ENCODE measurements around the gene RUNX2. TPM values are rescaled to one million over a fixed set of nuclear protein-coding genes. Genes with fewer than 3 reads are reported as not detected.
A peak's percentile ranks its signal among the peaks of the same experiment; 100 is the strongest.

The RUNX2 gene
- total and polyA plus RNA-seq, 2 experiments from 2014 or later, result 0.66 to 1.7 TPM

- Histone ChIP-seq H3K27me3 (ENCODE audit: insufficient read depth) (peaks cover 53% of the 10 kb centered on the region), H3K36me3 (ENCODE audit: insufficient read depth) (no peaks in the 10 kb centered on the region), H3K4me3 (no peak overlapping the region), H4K20me1 (replicated peaks; ENCODE audit: insufficient read depth) (no peaks in the 10 kb centered on the region), H3K4me2 (no peak overlapping the region), H3K79me2 (replicated peaks; ENCODE audit: insufficient read depth) (no peaks in the 10 kb centered on the region), H3K9me2 (ENCODE audit: insufficient read depth) (no peaks in the 10 kb centered on the region), H3K27ac (ENCODE audit: low read depth) (no peak overlapping the region), H3K4me1 (ENCODE audit: insufficient read depth) (peaks cover 14% of the 10 kb centered on the region), H2AFZ (no peak overlapping the region), H3F3A (replicated peaks; ENCODE audit: low read depth) (no peaks in the 10 kb centered on the region)
- H3K4me3 Mint-ChIP-seq, result no peak overlapping the region
- H3K27me3 Mint-ChIP-seq (ENCODE audit: insufficient read depth, low read depth, poor library complexity), result peaks cover 21% of the 10 kb centered on the region
- peaks cover 7% of the 10 kb centered on the region; the same call in 2 of the 3 replicates for H3K4me1 Mint-ChIP-seq
- DNase-seq (ENCODE audit: low spot score) (no peak), ATAC-seq (peak; percentile 16; the same call in 1 of the 3 replicates)
- H3K9me3 Mint-ChIP-seq, result no peaks in the 10 kb centered on the region
- TF ChIP-seq EZH2 (IDR thresholded peaks at IDR 0.05; ENCODE audit: low read depth, unreplicated experiment) (no peak), CTCF (conservative IDR thresholded peaks at IDR 0.05; ENCODE audit: low read depth in 2 of 2) (no peak)
- TF ChIP-seq, protein P1, sequence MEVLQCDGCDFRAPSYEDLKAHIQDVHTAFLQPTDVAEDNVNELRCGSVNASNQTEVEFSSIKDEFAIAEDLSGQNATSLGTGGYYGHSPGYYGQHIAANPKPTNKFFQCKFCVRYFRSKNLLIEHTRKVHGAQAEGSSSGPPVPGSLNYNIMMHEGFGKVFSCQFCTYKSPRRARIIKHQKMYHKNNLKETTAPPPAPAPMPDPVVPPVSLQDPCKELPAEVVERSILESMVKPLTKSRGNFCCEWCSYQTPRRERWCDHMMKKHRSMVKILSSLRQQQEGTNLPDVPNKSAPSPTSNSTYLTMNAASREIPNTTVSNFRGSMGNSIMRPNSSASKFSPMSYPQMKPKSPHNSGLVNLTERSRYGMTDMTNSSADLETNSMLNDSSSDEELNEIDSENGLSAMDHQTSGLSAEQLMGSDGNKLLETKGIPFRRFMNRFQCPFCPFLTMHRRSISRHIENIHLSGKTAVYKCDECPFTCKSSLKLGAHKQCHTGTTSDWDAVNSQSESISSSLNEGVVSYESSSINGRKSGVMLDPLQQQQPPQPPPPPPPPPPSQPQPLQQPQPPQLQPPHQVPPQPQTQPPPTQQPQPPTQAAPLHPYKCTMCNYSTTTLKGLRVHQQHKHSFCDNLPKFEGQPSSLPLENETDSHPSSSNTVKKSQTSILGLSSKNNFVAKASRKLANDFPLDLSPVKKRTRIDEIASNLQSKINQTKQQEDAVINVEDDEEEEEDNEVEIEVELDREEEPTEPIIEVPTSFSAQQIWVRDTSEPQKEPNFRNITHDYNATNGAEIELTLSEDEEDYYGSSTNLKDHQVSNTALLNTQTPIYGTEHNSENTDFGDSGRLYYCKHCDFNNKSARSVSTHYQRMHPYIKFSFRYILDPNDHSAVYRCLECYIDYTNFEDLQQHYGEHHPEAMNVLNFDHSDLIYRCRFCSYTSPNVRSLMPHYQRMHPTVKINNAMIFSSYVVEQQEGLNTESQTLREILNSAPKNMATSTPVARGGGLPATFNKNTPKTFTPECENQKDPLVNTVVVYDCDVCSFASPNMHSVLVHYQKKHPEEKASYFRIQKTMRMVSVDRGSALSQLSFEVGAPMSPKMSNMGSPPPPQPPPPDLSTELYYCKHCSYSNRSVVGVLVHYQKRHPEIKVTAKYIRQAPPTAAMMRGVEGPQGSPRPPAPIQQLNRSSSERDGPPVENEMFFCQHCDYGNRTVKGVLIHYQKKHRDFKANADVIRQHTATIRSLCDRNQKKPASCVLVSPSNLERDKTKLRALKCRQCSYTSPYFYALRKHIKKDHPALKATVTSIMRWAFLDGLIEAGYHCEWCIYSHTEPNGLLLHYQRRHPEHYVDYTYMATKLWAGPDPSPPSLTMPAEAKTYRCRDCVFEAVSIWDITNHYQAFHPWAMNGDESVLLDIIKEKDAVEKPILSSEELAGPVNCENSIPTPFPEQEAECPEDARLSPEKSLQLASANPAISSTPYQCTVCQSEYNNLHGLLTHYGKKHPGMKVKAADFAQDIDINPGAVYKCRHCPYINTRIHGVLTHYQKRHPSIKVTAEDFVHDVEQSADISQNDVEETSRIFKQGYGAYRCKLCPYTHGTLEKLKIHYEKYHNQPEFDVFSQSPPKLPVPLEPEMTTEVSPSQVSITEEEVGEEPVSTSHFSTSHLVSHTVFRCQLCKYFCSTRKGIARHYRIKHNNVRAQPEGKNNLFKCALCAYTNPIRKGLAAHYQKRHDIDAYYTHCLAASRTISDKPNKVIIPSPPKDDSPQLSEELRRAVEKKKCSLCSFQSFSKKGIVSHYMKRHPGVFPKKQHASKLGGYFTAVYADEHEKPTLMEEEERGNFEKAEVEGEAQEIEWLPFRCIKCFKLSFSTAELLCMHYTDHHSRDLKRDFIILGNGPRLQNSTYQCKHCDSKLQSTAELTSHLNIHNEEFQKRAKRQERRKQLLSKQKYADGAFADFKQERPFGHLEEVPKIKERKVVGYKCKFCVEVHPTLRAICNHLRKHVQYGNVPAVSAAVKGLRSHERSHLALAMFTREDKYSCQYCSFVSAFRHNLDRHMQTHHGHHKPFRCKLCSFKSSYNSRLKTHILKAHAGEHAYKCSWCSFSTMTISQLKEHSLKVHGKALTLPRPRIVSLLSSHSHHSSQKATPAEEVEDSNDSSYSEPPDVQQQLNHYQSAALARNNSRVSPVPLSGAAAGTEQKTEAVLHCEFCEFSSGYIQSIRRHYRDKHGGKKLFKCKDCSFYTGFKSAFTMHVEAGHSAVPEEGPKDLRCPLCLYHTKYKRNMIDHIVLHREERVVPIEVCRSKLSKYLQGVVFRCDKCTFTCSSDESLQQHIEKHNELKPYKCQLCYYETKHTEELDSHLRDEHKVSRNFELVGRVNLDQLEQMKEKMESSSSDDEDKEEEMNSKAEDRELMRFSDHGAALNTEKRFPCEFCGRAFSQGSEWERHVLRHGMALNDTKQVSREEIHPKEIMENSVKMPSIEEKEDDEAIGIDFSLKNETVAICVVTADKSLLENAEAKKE (CRISPR knock-in tag; IDR thresholded peaks at IDR 0.05), result no peak
- H3K36me3 Mint-ChIP-seq (ENCODE audit: low read depth), result no peaks in the 10 kb centered on the region
- no peak overlapping the region for H3K27ac Mint-ChIP-seq
Measured at GRCh38 chr6:45415315-45415714, 87.2 kb downstream of the RUNX2 start.
